ENCODE measurements around the gene ADAP1.
A peak's percentile ranks its signal among the peaks of the same experiment; 100 is the strongest.
"Not testable (repeated sequence)": the region's sequence is repeated elsewhere in the genome, so short reads cannot be mapped to it uniquely, and the experiment has no call there.

The ADAP1 gene

GRCh38 chr7:960269-960871 is 5.9 kb upstream of the ADAP1 start:
- DNase-seq, result peak in 1 of 2 donors; percentile 59
- Histone ChIP-seq H3K4me1 (peaks cover 0 to 26% (median 23%) of the 10 kb centered on the region in 4 donors), H3K9me3 (no peaks in the 10 kb centered on the region), H3K27me3 (peaks cover 0 to 7% of the 10 kb centered on the region in 2 donors), H3K27ac (no peak overlapping the region), H3K36me3 (no peaks in the 10 kb centered on the region), H3K4me3 (no peak overlapping the region)
- intact Hi-C loops (cut with DNase I; ENCODE audit: low total_unique reads), result no loop called here
- TF ChIP-seq, protein P1, sequence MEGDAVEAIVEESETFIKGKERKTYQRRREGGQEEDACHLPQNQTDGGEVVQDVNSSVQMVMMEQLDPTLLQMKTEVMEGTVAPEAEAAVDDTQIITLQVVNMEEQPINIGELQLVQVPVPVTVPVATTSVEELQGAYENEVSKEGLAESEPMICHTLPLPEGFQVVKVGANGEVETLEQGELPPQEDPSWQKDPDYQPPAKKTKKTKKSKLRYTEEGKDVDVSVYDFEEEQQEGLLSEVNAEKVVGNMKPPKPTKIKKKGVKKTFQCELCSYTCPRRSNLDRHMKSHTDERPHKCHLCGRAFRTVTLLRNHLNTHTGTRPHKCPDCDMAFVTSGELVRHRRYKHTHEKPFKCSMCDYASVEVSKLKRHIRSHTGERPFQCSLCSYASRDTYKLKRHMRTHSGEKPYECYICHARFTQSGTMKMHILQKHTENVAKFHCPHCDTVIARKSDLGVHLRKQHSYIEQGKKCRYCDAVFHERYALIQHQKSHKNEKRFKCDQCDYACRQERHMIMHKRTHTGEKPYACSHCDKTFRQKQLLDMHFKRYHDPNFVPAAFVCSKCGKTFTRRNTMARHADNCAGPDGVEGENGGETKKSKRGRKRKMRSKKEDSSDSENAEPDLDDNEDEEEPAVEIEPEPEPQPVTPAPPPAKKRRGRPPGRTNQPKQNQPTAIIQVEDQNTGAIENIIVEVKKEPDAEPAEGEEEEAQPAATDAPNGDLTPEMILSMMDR (IDR thresholded peaks at IDR 0.05), result no peak

- H3K27ac ChIP-seq; H3K9me3 ChIP-seq; H3K4me3 ChIP-seq; H3K36me3 ChIP-seq; intact Hi-C loops (cut with DNase I; ENCODE audit: low total_unique reads); H3K27me3 ChIP-seq: not testable (repeated sequence)
- DNase-seq, result peak in 1 of 2 donors; percentile 31
- peaks cover 0 to 26% (median 23%) of the 10 kb centered on the region in 4 donors for H3K4me1 ChIP-seq
These were observed 5.3 kb upstream of the ADAP1 start for GRCh38 chr7:959740-960139.

DNA sequence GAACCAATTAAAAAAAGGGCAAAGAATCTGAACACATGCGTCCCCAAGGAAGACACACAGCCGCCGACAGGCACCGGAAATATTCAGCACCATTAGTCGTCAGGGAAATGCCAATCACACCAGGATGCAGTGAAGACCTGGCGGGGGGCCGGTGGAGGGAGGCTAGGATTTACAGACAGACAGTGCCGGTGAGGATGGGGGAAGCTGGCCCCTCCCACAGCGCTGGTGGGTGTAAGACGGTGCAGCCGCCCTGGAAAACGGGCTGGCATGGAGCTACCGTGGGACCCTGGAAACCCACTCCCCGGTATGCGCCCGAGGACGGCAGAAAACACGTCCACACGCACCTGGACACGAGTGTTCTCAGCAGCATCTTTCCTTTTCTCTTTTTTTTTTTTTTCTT is 4.8 kb upstream of the ADAP1 start:
- peaks cover 0 to 11% of the 10 kb centered on the region in 2 donors for H3K27me3 ChIP-seq
- no peak overlapping the region for H3K27ac ChIP-seq
- TF ChIP-seq, protein P1 (IDR thresholded peaks at IDR 0.05), result no peak
- intact Hi-C loops (cut with DNase I; ENCODE audit: low total_unique reads), result no loop called here
- H3K9me3 ChIP-seq, result no peaks in the 10 kb centered on the region
- H3K4me3 ChIP-seq, result no peak overlapping the region
- peaks cover 0 to 23% (median 20%) of the 10 kb centered on the region in 4 donors for H3K4me1 ChIP-seq
- no peaks in the 10 kb centered on the region for H3K36me3 ChIP-seq
- peak in 1 of 2 donors; percentile 52 for DNase-seq

DNA sequence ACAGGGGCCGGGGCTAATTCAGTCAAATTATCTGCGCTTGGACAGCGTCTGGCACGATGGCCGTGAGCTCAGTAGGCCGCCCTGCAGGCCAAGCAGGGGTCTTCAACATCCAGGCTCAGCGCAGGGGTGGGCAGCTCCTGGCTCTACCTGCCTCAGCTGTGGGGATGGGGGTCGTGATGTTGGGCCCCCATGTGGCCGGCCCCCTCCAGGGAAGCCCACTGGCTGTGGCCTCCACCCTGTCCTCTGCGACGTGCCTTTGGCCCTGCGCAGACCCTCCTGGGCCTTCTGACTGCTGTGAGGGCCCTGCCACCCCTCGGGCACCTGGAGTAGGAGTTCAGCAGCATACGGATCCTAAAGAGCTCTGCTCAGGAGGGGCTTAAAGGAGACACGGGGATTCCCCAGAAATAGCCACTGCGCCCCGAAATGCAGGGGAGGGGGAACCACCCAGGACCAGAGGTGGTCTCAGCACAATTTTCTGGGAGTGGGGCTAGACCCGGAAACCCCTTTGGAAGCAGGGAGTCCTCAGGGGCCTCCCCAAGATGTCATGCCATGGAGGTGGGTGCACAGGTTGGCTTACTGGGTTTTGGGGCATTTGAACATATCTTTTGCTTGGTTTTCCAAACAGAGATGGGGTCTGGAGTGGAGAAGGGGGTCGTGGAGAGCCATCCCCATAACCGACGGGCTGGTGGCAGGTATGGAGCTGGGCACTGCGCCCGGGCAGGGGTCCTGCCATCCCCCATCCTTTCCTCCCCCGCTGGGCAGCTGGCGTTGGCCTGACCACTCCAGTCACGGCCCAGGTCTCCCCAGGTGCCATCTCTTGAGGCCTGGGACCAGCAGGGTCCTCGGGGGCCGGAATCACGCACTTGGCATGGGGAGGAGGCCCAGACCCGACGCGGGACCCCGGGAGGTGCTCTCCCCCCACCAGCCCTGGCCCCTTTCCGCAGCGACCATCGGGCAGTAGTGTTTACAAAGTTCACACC is 4.0 kb upstream of the ADAP1 start:
- Histone ChIP-seq H3K9me3 (no peaks in the 10 kb centered on the region), H3K27ac (no peak overlapping the region), H3K27me3 (peaks cover 0 to 11% of the 10 kb centered on the region in 2 donors), H3K4me3 (no peak overlapping the region), H3K36me3 (no peaks in the 10 kb centered on the region), H3K4me1 (peaks cover 4 to 23% (median 17%) of the 10 kb centered on the region in 4 donors)
- peak in 1 of 2 donors; percentile 63 for DNase-seq
- intact Hi-C loops (cut with DNase I; ENCODE audit: low total_unique reads), result no loop called here
- TF ChIP-seq, protein P1 (IDR thresholded peaks at IDR 0.05), result no peak

- no peaks in the 10 kb centered on the region for H3K36me3 ChIP-seq
- TF ChIP-seq, protein P1 (IDR thresholded peaks at IDR 0.05), result no peak
- intact Hi-C loops (cut with DNase I; ENCODE audit: low total_unique reads), result no loop called here
- H3K4me3 ChIP-seq, result no peak overlapping the region
- no peaks in the 10 kb centered on the region for H3K9me3 ChIP-seq
- H3K27me3 ChIP-seq, result peaks cover 0 to 11% of the 10 kb centered on the region in 2 donors
- peaks cover 6 to 22% (median 19%) of the 10 kb centered on the region in 4 donors for H3K4me1 ChIP-seq
- no peak overlapping the region for H3K27ac ChIP-seq
- DNase-seq, result peak; percentile 61 to 79
These were observed 3.1 kb upstream of the ADAP1 start for GRCh38 chr7:957418-958220.
